CD14-positive monocyte (primary cell): ENCODE measurements around the gene SPATA20. TPM values are rescaled to one million over a fixed set of nuclear protein-coding genes. Genes with fewer than 3 reads are reported as not detected.
A peak's percentile ranks its signal among the peaks of the same experiment; 100 is the strongest.

Experiments used
- DNase-seq, 3 donors: peaks; one replicate each; pipeline ENCODE4 v3.0.0-alpha.2; 2011 to 2022
- H2AFZ ChIP-seq: 2 replicates; pipeline ENCODE4 v1.6.0; 2012; ENCODE audit warnings: mild to moderate bottlenecking, low read depth, low read length, inconsistent platforms; ENCODE audit not compliant: insufficient read depth, poor library complexity, severe bottlenecking
- H3K27ac ChIP-seq, 2 donors: 1 replicate in 1 of 2; 2 replicates in 1 of 2; pipeline ENCODE4 v1.5.1; 2012 to 2013; ENCODE audit warnings: low read length in 2 of 2, control low read depth in 1 of 2, inconsistent platforms in 1 of 2, low read depth in 1 of 2, mild to moderate bottlenecking in 1 of 2
- H3K27me3 ChIP-seq, 2 donors: one replicate each; pipeline versions ENCODE4 v1.6.0 to v1.6.1; 2011 to 2013; ENCODE audit warnings: low read length in 2 of 2; ENCODE audit not compliant: control insufficient read depth in 2 of 2, insufficient read depth in 2 of 2
- H3K36me3 ChIP-seq, 2 donors: replicated peaks in 1 of 2; 1 replicate in 1 of 2; 2 replicates in 1 of 2; pipeline versions ENCODE4 v1.5.1 to v1.6.1; 2012 to 2013; ENCODE audit warnings: low read length in 2 of 2, control low read depth in 1 of 2, inconsistent platforms in 1 of 2, mild to moderate bottlenecking in 1 of 2; ENCODE audit not compliant: insufficient read depth in 2 of 2, control insufficient read depth in 1 of 2
- H3K4me1 ChIP-seq, 2 donors: 1 replicate in 1 of 2; 2 replicates in 1 of 2; pipeline versions ENCODE4 v1.5.1 to v1.6.1; 2012 to 2013; ENCODE audit warnings: low read length in 2 of 2, control low read depth in 1 of 2, inconsistent platforms in 1 of 2, mild to moderate bottlenecking in 1 of 2, moderate library complexity in 1 of 2; ENCODE audit not compliant: insufficient read depth in 2 of 2, control insufficient read depth in 1 of 2
- H3K4me2 ChIP-seq: replicated peaks from 2 replicates; pipeline ENCODE3; 2012; ENCODE audit warnings: low read length, moderate library complexity, mild to moderate bottlenecking; ENCODE audit not compliant: poor library complexity, severe bottlenecking; ENCODE audit errors: extremely low read depth
- H3K4me3 ChIP-seq, 3 experiments: fragments of 200-600 bp in 1 of 3; sonication (generic) in 1 of 3; replicated peaks in 1 of 3; 1 replicate in 2 of 3; 2 replicates in 1 of 3; pipeline ENCODE4 v1.5.1; 2011 to 2013; ENCODE audit warnings: low read length in 3 of 3, mild to moderate bottlenecking in 3 of 3, control low read depth in 2 of 3, low read depth in 2 of 3, inconsistent platforms in 1 of 3, moderate library complexity in 1 of 3
- H3K79me2 ChIP-seq: 2 replicates; pipeline ENCODE4 v1.6.0; 2012; ENCODE audit warnings: mild to moderate bottlenecking, control low read depth, inconsistent platforms, low read length, moderate library complexity; ENCODE audit not compliant: insufficient read depth
- H3K9ac ChIP-seq: 2 replicates; pipeline ENCODE4 v1.6.0; 2017; ENCODE audit warnings: low read length, mild to moderate bottlenecking; ENCODE audit not compliant: insufficient read depth, poor library complexity, severe bottlenecking
- H3K9me3 ChIP-seq, 2 donors: replicated peaks in 1 of 2; 1 replicate in 1 of 2; 2 replicates in 1 of 2; pipeline versions ENCODE4 v1.5.1 to v1.6.1; 2012 to 2013; ENCODE audit warnings: low read length in 2 of 2, control low read depth in 1 of 2; ENCODE audit not compliant: control insufficient read depth in 1 of 2, insufficient read depth in 1 of 2
- H4K20me1 ChIP-seq: 2 replicates; pipeline ENCODE4 v1.6.0; 2012; ENCODE audit warnings: mild to moderate bottlenecking, low read length, control low read depth, moderate library complexity; ENCODE audit not compliant: insufficient read depth
- H3K27ac Mint-ChIP-seq, 7 donors: one replicate each; pipeline ENCODE4 v1.8.0; 2020; ENCODE audit warnings: mild to moderate bottlenecking in 7 of 7, mixed read lengths in 7 of 7, moderate library complexity in 6 of 7, inconsistent platforms in 2 of 7
- H3K27me3 Mint-ChIP-seq, 3 donors: one replicate each; pipeline ENCODE4 v1.8.0; 2021 to 2022; ENCODE audit warnings: low read depth in 3 of 3, mild to moderate bottlenecking in 3 of 3, mixed read lengths in 3 of 3, moderate library complexity in 3 of 3, inconsistent platforms in 1 of 3
- H3K36me3 Mint-ChIP-seq, 2 donors: one replicate each; pipeline ENCODE4 v1.8.0; 2020; ENCODE audit warnings: mixed read lengths in 2 of 2, inconsistent platforms in 1 of 2, mild to moderate bottlenecking in 1 of 2
- H3K4me1 Mint-ChIP-seq: one replicate; pipeline ENCODE4 v1.8.0; 2020; ENCODE audit warnings: mild to moderate bottlenecking, mixed read lengths
- H3K4me3 Mint-ChIP-seq, 2 donors: one replicate each; pipeline ENCODE4 v1.8.0; 2020; ENCODE audit warnings: mild to moderate bottlenecking in 2 of 2, mixed read lengths in 2 of 2, moderate library complexity in 1 of 2
- H3K9me3 Mint-ChIP-seq, 7 donors: one replicate each; pipeline ENCODE4 v1.8.0; 2020 to 2022; ENCODE audit warnings: mixed read lengths in 7 of 7, mild to moderate bottlenecking in 6 of 7, moderate library complexity in 6 of 7, inconsistent platforms in 2 of 7
- CTCF ChIP-seq: fragments of 200-600 bp; IDR thresholded peaks from one replicate; pipeline ENCODE4 v1.8.0; 2022; ENCODE audit warnings: antibody characterized with exemption, mild to moderate bottlenecking
- WGBS: methylation state at CpG from one replicate; pipeline ENCODE4 v1.1.5; 2013; ENCODE audit warnings: missing lambda C conversion rate; ENCODE audit not compliant: insufficient coverage; 5-methylcytosine and 5-hydroxymethylcytosine counted together
- intact Hi-C, 2 donors: fragments of 100-400 bp; cut with micrococcal nuclease; formaldehyde crosslinking; loops; one replicate each; pipeline versions ENCODE4 v1.15.0 to v1.15.1; 2023
- polyA plus RNA-seq, 3 donors: library from polyadenylated mRNA; depleted of rRNA in 1 of 3; unstranded in 2 of 3; stranded (reverse) in 1 of 3; fragments of 300-500 nt in 2 of 3; fragments of >200 nt in 1 of 3; fragmentation: Illumina TruSeq in 2 of 3; gene quantifications; 1 replicate in 2 of 3; 2 replicates in 1 of 3; pipeline ENCODE4 v1.2.3, GENCODE V29; 2012 to 2021

The SPATA20 gene
- polyA plus RNA-seq, 3 donors = 9.3 to 37.8 (median 12.2) TPM

- Histone ChIP-seq H3K4me3 (no peak overlapping the region), H3K79me2 (no peaks in the 10 kb centered on the region), H3K27me3 (peaks cover 45 to 68% of the 10 kb centered on the region in 2 donors), H4K20me1 (peaks cover 4% of the 10 kb centered on the region), H2AFZ (no peak overlapping the region), H3K9ac (no peak overlapping the region), H3K36me3 (no peaks in the 10 kb centered on the region), H3K4me1 (peaks cover 13 to 16% of the 10 kb centered on the region in 2 donors), H3K27ac (no peak overlapping the region), H3K4me2 (no peak overlapping the region), H3K9me3 (peaks cover 0 to 12% of the 10 kb centered on the region in 2 donors)
- peaks cover 0 to 16% (median 3%) of the 10 kb centered on the region in 7 donors for H3K9me3 Mint-ChIP-seq
- no peaks in the 10 kb centered on the region for H3K36me3 Mint-ChIP-seq
- H3K4me1 Mint-ChIP-seq = peaks cover 16% of the 10 kb centered on the region
- intact Hi-C loops = loop anchor here in 1 of 2 donors (5.0 kb wide), 1 partner anchor 57 kb away; no protein-coding TSS in a partner anchor
- WGBS = 41% methylated on average over 5 of the region's 19 CpGs
- no peak for TF ChIP-seq CTCF
- peaks cover 61 to 82% (median 68%) of the 10 kb centered on the region in 3 donors for H3K27me3 Mint-ChIP-seq
- peak; percentile 37 to 68 (median 38) for DNase-seq
- H3K4me3 Mint-ChIP-seq = peak overlapping the region in 1 of 2 donors; percentile 83
- H3K27ac Mint-ChIP-seq = no peak overlapping the region
Measured at GRCh38 chr17:50564916-50565315, 17.9 kb downstream of the SPATA20 start.

- no peak overlapping the region for H3K4me2 ChIP-seq
- no peak overlapping the region for H2AFZ ChIP-seq
- H3K9ac ChIP-seq = no peak overlapping the region
Measured at GRCh38 chr17:50565402-50566350, 18.7 kb downstream of the SPATA20 start.

More at GRCh38 chr17:50565402-50566350, 18.7 kb downstream of the SPATA20 start:
- H3K27ac Mint-ChIP-seq = peak overlapping the region in 5 of 7 donors; percentile 13 to 70 (median 38)
- peaks cover 0 to 14% (median 2%) of the 10 kb centered on the region in 7 donors for H3K9me3 Mint-ChIP-seq
- H3K36me3 ChIP-seq = no peaks in the 10 kb centered on the region
- H3K4me1 ChIP-seq = peaks cover 8% of the 10 kb centered on the region in 2 donors
- no peaks in the 10 kb centered on the region for H3K79me2 ChIP-seq
- WGBS = 50% methylated on average over 2 of the region's 10 CpGs
- peaks cover 55 to 80% (median 66%) of the 10 kb centered on the region in 3 donors for H3K27me3 Mint-ChIP-seq
- H3K4me3 ChIP-seq = no peak overlapping the region
- H3K27me3 ChIP-seq = peaks cover 45 to 64% of the 10 kb centered on the region in 2 donors
- H3K9me3 ChIP-seq = peaks cover 0 to 12% of the 10 kb centered on the region in 2 donors
- DNase-seq = peak; percentile 12 to 59 (median 40)
- H3K4me1 Mint-ChIP-seq = peaks cover 12% of the 10 kb centered on the region
- intact Hi-C loops = no loop called here
- TF ChIP-seq CTCF = no peak
- H3K27ac ChIP-seq = no peak overlapping the region
- H4K20me1 ChIP-seq = no peaks in the 10 kb centered on the region
- H3K36me3 Mint-ChIP-seq = no peaks in the 10 kb centered on the region
- peak overlapping the region in 1 of 2 donors; percentile 74 for H3K4me3 Mint-ChIP-seq
